LHCN-M2 (cell line): ENCODE measurements around the gene DMXL2. TPM values are rescaled to one million over a fixed set of nuclear protein-coding genes. Genes with fewer than 3 reads are reported as not detected.

ENCODE experiments used
- DNase-seq: peaks from one replicate; pipeline ENCODE4 v3.0.0-alpha.2; 2012; ENCODE audit warnings: low read depth
- total RNA-seq: library from RNA; depleted of rRNA; stranded (reverse); fragments of >200 nt; gene quantifications from 2 replicates; pipeline ENCODE4 v1.2.3, GENCODE V29; 2014; rRNA removed

DMXL2 gene
- total RNA-seq, 1 experiment from 2014 or later, result 20.9 TPM

GRCh38 chr15:51405693-51406523 lies 216.7 kb downstream of the DMXL2 start:
- no peak for DNase-seq

DNA sequence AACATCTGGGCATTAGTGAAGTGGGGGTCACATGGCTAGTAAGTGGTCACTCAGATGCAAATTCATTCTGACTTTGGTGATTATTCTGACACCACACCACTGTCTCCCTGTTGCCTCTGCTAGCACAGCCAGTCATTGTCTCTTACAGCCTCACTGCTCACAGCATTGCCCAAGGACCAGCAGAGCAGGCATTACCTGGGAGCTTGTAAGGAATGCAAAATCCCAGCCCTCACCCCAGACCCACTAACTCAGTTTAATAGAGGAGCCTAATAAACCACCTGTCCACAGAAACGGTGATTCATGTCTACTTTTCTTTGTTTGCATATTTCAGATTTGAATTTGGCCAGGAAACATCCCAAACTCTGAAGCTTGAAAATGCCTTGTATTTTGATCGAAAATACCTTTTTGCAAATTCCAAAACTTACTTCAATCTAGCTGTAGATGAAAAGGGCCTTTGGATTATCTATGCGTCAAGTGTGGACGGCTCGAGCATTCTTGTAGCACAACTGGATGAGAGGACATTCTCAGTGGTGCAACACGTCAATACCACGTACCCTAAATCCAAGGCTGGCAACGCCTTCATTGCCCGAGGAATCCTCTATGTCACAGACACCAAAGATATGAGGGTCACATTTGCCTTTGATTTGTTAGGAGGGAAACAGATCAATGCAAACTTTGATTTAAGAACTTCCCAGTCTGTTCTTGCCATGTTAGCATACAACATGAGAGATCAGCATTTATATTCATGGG lies 218.4 kb downstream of the DMXL2 start:
- DNase-seq, result no peak

GRCh38 chr15:51403072-51403878 lies 219.3 kb downstream of the DMXL2 start:
- DNase-seq, result peak; percentile 42

GRCh38 chr15:51401872-51402517 lies 220.6 kb downstream of the DMXL2 start:
- peak; percentile 45 for DNase-seq

GRCh38 chr15:51401051-51401780 lies 221.4 kb downstream of the DMXL2 start:
- DNase-seq, result no peak

- DNase-seq, result no peak
Measured at GRCh38 chr15:51398626-51399025, 223.9 kb downstream of the DMXL2 start.

Other genes with a start within 250 kb of the DMXL2 start
- not detected in 2 replicates for gene SCG3, start 58.7 kb upstream of the DMXL2 start, total RNA-seq
- gene LYSMD2, start 114.9 kb upstream of the DMXL2 start, total RNA-seq, result 4.2 and 4.7 TPM in 2 replicates
- gene TMOD2, start 128.8 kb upstream of the DMXL2 start, total RNA-seq, result 5.0 and 5.8 TPM in 2 replicates
- gene TMOD3, start 206.9 kb upstream of the DMXL2 start, total RNA-seq, result 30.8 and 32.3 TPM in 2 replicates